ENCODE measurements around the gene IFNLR1.

DNA sequence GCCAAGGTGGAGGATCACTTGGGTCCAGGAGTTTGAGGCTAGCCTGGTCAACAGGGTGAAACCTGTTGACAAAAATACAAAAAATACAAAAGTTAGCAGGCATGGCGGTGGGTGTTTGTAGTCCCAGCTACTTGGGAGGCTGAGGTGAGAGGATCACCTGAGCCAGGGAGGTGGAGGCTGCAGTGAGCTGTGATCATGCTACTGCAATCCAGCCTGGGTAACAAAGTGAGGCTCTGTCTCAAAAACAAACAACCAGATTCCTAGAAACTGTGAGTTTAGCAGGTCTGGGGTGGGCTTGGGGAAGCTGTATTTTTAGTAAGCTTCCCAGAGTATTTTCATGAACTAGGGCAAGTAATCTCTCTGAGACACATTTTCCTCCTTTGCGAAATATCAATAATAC lies 70.0 kb downstream of the IFNLR1 start:
- TF ChIP-seq, protein P1, sequence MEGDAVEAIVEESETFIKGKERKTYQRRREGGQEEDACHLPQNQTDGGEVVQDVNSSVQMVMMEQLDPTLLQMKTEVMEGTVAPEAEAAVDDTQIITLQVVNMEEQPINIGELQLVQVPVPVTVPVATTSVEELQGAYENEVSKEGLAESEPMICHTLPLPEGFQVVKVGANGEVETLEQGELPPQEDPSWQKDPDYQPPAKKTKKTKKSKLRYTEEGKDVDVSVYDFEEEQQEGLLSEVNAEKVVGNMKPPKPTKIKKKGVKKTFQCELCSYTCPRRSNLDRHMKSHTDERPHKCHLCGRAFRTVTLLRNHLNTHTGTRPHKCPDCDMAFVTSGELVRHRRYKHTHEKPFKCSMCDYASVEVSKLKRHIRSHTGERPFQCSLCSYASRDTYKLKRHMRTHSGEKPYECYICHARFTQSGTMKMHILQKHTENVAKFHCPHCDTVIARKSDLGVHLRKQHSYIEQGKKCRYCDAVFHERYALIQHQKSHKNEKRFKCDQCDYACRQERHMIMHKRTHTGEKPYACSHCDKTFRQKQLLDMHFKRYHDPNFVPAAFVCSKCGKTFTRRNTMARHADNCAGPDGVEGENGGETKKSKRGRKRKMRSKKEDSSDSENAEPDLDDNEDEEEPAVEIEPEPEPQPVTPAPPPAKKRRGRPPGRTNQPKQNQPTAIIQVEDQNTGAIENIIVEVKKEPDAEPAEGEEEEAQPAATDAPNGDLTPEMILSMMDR (IDR thresholded peaks at IDR 0.05; ENCODE audit: low read length) = no peak
- TF ChIP-seq EZH2phosphoT487 (IDR thresholded peaks at IDR 0.05; ENCODE audit: low read length) = no peak

All from MM.1S (cell line).